Measurements from ENCODE around the gene RNF5.

RNF5 gene

DNA sequence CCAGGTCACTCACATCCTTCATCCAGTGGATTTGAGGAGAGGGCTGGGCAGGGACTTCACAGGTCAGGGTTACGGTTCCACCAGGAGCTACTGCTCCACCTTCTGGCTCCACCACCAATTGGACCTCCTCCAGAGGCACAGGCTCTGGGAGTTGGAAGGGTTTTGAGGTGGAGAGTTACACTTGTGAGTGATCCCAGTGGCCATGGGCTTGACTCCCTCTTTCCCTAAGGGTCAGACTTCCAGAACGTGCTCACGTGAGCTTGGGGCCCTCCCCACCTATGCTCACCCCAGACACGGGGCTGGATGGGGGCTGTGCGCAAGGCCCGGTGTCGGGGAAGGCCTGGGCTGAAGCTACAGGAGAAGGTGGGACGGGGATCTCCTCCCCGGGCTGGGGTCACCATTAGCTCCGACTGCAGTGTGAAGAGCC, 4.4 kb downstream of the RNF5 start:
- TF ChIP-seq NFIC (IDR thresholded peaks at IDR 0.05) (no peak), FOXM1 (IDR thresholded peaks at IDR 0.05; ENCODE audit: borderline replicate concordance, low read depth) (no peak), REST (IDR thresholded peaks at IDR 0.05; ENCODE audit: low read depth) (no peak), TCF12 (IDR thresholded peaks at IDR 0.05; ENCODE audit: low read depth) (no peak), EP300 (IDR thresholded peaks at IDR 0.05; ENCODE audit: borderline replicate concordance) (no peak), TAF1 (IDR thresholded peaks at IDR 0.05; ENCODE audit: low read depth) (no peak), CREB1 (IDR thresholded peaks at IDR 0.05; ENCODE audit: low read depth) (no peak), MAX (IDR thresholded peaks at IDR 0.05) (no peak), RAD21 (IDR thresholded peaks at IDR 0.05; ENCODE audit: low read depth) (no peak), CEBPB (IDR thresholded peaks at IDR 0.05) (no peak)

GRCh38 chr6:32183030-32183429, 4.8 kb downstream of the RNF5 start:
- no peak for TF ChIP-seq EP300 (IDR thresholded peaks at IDR 0.05; ENCODE audit: borderline replicate concordance)
- no peak for TF ChIP-seq RAD21 (IDR thresholded peaks at IDR 0.05; ENCODE audit: low read depth)
- no peak for TF ChIP-seq NFIC (IDR thresholded peaks at IDR 0.05)
- TF ChIP-seq TCF12 (IDR thresholded peaks at IDR 0.05; ENCODE audit: low read depth), result no peak
- TF ChIP-seq MAX (IDR thresholded peaks at IDR 0.05), result no peak
- TF ChIP-seq EGR1 (IDR thresholded peaks at IDR 0.05), result no peak
- TF ChIP-seq TAF1 (IDR thresholded peaks at IDR 0.05; ENCODE audit: low read depth), result no peak
- TF ChIP-seq YY1 (IDR thresholded peaks at IDR 0.05; ENCODE audit: low read depth), result no peak
- TF ChIP-seq FOXM1 (IDR thresholded peaks at IDR 0.05; ENCODE audit: borderline replicate concordance, low read depth), result no peak
- no peak for TF ChIP-seq USF1 (IDR thresholded peaks at IDR 0.05)
- no peak for TF ChIP-seq REST (IDR thresholded peaks at IDR 0.05; ENCODE audit: low read depth)
- no peak for TF ChIP-seq TEAD4 (IDR thresholded peaks at IDR 0.05)
- no peak for TF ChIP-seq CEBPB (IDR thresholded peaks at IDR 0.05)
- TF ChIP-seq CREB1 (IDR thresholded peaks at IDR 0.05; ENCODE audit: low read depth), result no peak
- TF ChIP-seq ZBTB7A (IDR thresholded peaks at IDR 0.05; ENCODE audit: low read depth), result no peak

DNA sequence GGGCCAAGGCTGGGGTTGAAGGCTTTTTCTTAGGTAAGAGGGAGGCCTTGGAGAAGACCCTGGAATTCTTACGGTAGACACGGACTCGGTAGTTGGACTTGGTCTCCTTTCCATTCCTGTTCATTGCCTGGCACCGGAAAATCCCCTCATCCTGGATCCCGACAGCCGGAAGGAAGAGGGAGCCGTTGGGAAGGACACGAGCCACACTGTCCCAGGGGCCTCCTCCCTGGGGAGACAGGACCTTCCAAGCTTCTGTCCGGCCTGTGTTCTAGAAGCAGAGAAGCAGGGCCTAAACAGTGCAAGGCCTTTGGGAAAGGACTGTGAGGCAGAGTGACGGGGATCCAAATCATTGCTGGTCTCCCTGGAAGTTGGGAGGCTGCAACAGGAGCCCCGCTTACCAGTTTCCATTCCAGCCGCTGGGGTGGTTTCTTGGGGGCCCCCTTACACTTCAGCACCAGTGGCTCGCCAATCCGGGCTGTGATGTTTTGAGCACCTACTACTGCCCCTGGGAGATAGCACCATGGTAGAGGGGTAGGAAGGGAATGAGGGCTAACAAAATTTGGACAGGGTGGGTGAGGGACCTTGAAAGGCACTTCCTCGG, 5.4 kb downstream of the RNF5 start:
- TF ChIP-seq NFIC (IDR thresholded peaks at IDR 0.05) (no peak), REST (IDR thresholded peaks at IDR 0.05; ENCODE audit: low read depth) (no peak), CEBPB (IDR thresholded peaks at IDR 0.05) (no peak), TAF1 (IDR thresholded peaks at IDR 0.05; ENCODE audit: low read depth) (no peak), EP300 (IDR thresholded peaks at IDR 0.05; ENCODE audit: borderline replicate concordance) (no peak), TEAD4 (IDR thresholded peaks at IDR 0.05) (no peak), TCF12 (IDR thresholded peaks at IDR 0.05; ENCODE audit: low read depth) (no peak), USF1 (IDR thresholded peaks at IDR 0.05) (no peak)

- TF ChIP-seq YY1 (IDR thresholded peaks at IDR 0.05; ENCODE audit: low read depth) (no peak), CEBPB (IDR thresholded peaks at IDR 0.05) (peak; percentile 45; the same call in 1 of the 2 replicates)
Measured at GRCh38 chr6:32184084-32184640, 6.0 kb downstream of the RNF5 start, which contains the start of gene AGER. TSS of gene AGER (minus strand) at chr6:32184253. CDS start at chr6:32184222, 31 bp downstream.

Measured in Ishikawa (cell line).